ENCODE data around the gene SLC7A1.

The SLC7A1 gene

GRCh38 chr13:29540799-29541198 lies 54.7 kb downstream of the SLC7A1 start:
- Histone ChIP-seq H3K4me3 (ENCODE audit: low read depth, low read length, poor library complexity, severe bottlenecking) (no peak overlapping the region), H4K20me1 (ENCODE audit: insufficient read depth, low read length) (no peaks in the 10 kb centered on the region), H3K9me2 (ENCODE audit: low read depth, low read length) (no peaks in the 10 kb centered on the region), H2AFZ (ENCODE audit: low read length) (no peak overlapping the region), H3K27me3 (ENCODE audit: insufficient read depth, low read length) (no peaks in the 10 kb centered on the region), H3K36me3 (ENCODE audit: insufficient read depth, low read length) (peaks cover 56% of the 10 kb centered on the region; the same call in 1 of the 2 replicates), H3K4me2 (ENCODE audit: low read length) (no peak overlapping the region), H3K9me3 (ENCODE audit: low read length) (no peaks in the 10 kb centered on the region), H3K79me2 (ENCODE audit: insufficient read depth, low read length) (peaks cover 31% of the 10 kb centered on the region), H3K27ac (ENCODE audit: low read depth, low read length, poor library complexity, severe bottlenecking) (peak overlapping the region; percentile 16), H3F3A (ENCODE audit: insufficient read depth, low read length) (no peaks in the 10 kb centered on the region), H3K9ac (ENCODE audit: low read length) (no peak overlapping the region), H3K4me1 (ENCODE audit: insufficient read depth, low read length, severe bottlenecking) (peaks cover 39% of the 10 kb centered on the region)
- TF ChIP-seq CTCF (IDR thresholded peaks at IDR 0.05; ENCODE audit: low read length) (no peak), EZH2 (IDR thresholded peaks at IDR 0.05; ENCODE audit: borderline replicate concordance, low read length) (no peak)

- no peak for TF ChIP-seq CTCF (IDR thresholded peaks at IDR 0.05; ENCODE audit: low read length)
- TF ChIP-seq EZH2 (IDR thresholded peaks at IDR 0.05; ENCODE audit: borderline replicate concordance, low read length) = no peak
- Histone ChIP-seq H3K79me2 (ENCODE audit: insufficient read depth, low read length) (peaks cover 26% of the 10 kb centered on the region), H3K9me3 (ENCODE audit: low read length) (no peaks in the 10 kb centered on the region), H3K4me2 (ENCODE audit: low read length) (no peak overlapping the region), H3F3A (ENCODE audit: insufficient read depth, low read length) (no peaks in the 10 kb centered on the region), H2AFZ (ENCODE audit: low read length) (no peak overlapping the region), H4K20me1 (ENCODE audit: insufficient read depth, low read length) (no peaks in the 10 kb centered on the region), H3K27ac (ENCODE audit: low read depth, low read length, poor library complexity, severe bottlenecking) (peak overlapping the region; percentile 16), H3K9me2 (ENCODE audit: low read depth, low read length) (no peaks in the 10 kb centered on the region), H3K9ac (ENCODE audit: low read length) (no peak overlapping the region), H3K36me3 (ENCODE audit: insufficient read depth, low read length) (peaks cover 56% of the 10 kb centered on the region; the same call in 1 of the 2 replicates), H3K4me3 (ENCODE audit: low read depth, low read length, poor library complexity, severe bottlenecking) (no peak overlapping the region), H3K4me1 (ENCODE audit: insufficient read depth, low read length, severe bottlenecking) (peaks cover 39% of the 10 kb centered on the region), H3K27me3 (ENCODE audit: insufficient read depth, low read length) (no peaks in the 10 kb centered on the region)
These were observed 55.2 kb downstream of the SLC7A1 start for GRCh38 chr13:29540334-29540733.

GRCh38 chr13:29539856-29540255 lies 55.6 kb downstream of the SLC7A1 start:
- no peaks in the 10 kb centered on the region for H4K20me1 ChIP-seq (ENCODE audit: insufficient read depth, low read length)
- H2AFZ ChIP-seq (ENCODE audit: low read length) = no peak overlapping the region
- H3K27me3 ChIP-seq (ENCODE audit: insufficient read depth, low read length) = no peaks in the 10 kb centered on the region
- TF ChIP-seq EZH2 (IDR thresholded peaks at IDR 0.05; ENCODE audit: borderline replicate concordance, low read length) = no peak
- no peak for TF ChIP-seq CTCF (IDR thresholded peaks at IDR 0.05; ENCODE audit: low read length)
- no peaks in the 10 kb centered on the region for H3K9me2 ChIP-seq (ENCODE audit: low read depth, low read length)
- H3K4me3 ChIP-seq (ENCODE audit: low read depth, low read length, poor library complexity, severe bottlenecking) = no peak overlapping the region
- H3K27ac ChIP-seq (ENCODE audit: low read depth, low read length, poor library complexity, severe bottlenecking) = peak overlapping the region; percentile 60
- H3F3A ChIP-seq (ENCODE audit: insufficient read depth, low read length) = no peaks in the 10 kb centered on the region
- H3K9ac ChIP-seq (ENCODE audit: low read length) = no peak overlapping the region
- H3K36me3 ChIP-seq (ENCODE audit: insufficient read depth, low read length) = peaks cover 58% of the 10 kb centered on the region
- peak overlapping the region; percentile 5; the same call in 1 of the 2 replicates for H3K4me2 ChIP-seq (ENCODE audit: low read length)
- peaks cover 25% of the 10 kb centered on the region for H3K79me2 ChIP-seq (ENCODE audit: insufficient read depth, low read length)
- peaks cover 39% of the 10 kb centered on the region for H3K4me1 ChIP-seq (ENCODE audit: insufficient read depth, low read length, severe bottlenecking)
- H3K9me3 ChIP-seq (ENCODE audit: low read length) = no peaks in the 10 kb centered on the region
